Measurements from ENCODE around the gene DENND1A.

Gene DENND1A

DNA sequence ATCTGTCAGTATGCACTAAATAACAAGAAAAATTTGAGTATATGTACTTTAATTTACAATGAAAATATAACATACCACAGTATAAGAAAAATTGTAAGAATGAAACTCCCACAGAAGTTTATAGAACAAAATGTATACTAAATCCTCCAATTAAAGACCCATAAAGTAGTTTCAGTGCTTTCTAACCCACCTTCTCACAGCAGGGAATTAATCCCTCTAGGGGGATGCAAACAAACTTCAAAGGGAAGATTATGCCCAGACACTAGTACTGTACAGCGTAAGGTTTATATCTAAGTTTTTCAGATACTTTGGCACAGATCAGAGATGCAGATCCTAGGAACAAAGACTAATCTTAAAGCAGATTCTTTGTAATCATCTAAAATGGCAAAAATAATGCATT lies 57.2 kb downstream of the DENND1A start:
- Histone ChIP-seq H3K4ac (ENCODE audit: low read depth in 1 of 2, low read length in 2 of 2) (no peak overlapping the region), H3K9me3 (ENCODE audit: control insufficient read depth, low read length) (no peaks in the 10 kb centered on the region), H2BK5ac (ENCODE audit: low read depth, low read length, poor library complexity, severe bottlenecking) (no peak overlapping the region), H3K4me3 (ENCODE audit: insufficient read depth in 1 of 2, low read depth in 1 of 2, low read length in 2 of 2) (no peak overlapping the region), H3K23ac (ENCODE audit: low read length in 2 of 2) (no peak overlapping the region), H4K8ac (ENCODE audit: low read length) (no peak overlapping the region), H3K79me1 (replicated peaks; ENCODE audit: low read length, poor library complexity, severe bottlenecking) (peaks cover 4% of the 10 kb centered on the region), H2AFZ (ENCODE audit: low read depth, low read length) (no peak overlapping the region), H4K91ac (ENCODE audit: low read length) (no peak overlapping the region), H3K9ac (ENCODE audit: low read length) (no peak overlapping the region), H3K36me3 (ENCODE audit: control insufficient read depth in 1 of 2, insufficient read depth in 2 of 2, low read depth in 1 of 2, low read length in 2 of 2) (peaks cover 0 to 24% of the 10 kb centered on the region in 2 experiments), H3K27me3 (ENCODE audit: control insufficient read depth in 1 of 2, insufficient read depth in 1 of 2, low read length in 2 of 2) (no peaks in the 10 kb centered on the region), H2BK12ac (ENCODE audit: low read length in 2 of 2) (no peak overlapping the region), H3K4me2 (ENCODE audit: low read length, poor library complexity, severe bottlenecking) (no peak overlapping the region), H3K14ac (ENCODE audit: low read length in 2 of 2) (no peak overlapping the region), H3K18ac (ENCODE audit: low read depth in 1 of 2, low read length in 2 of 2) (no peak overlapping the region), H2BK15ac (ENCODE audit: low read depth, poor library complexity, severe bottlenecking) (no peak overlapping the region), H2BK120ac (ENCODE audit: low read depth, low read length) (no peak overlapping the region), H3K27ac (ENCODE audit: low read length, poor library complexity, severe bottlenecking) (no peak overlapping the region), H2AK5ac (ENCODE audit: low read length, severe bottlenecking) (no peak overlapping the region), H3K4me1 (ENCODE audit: control insufficient read depth, insufficient read depth, low read depth, low read length) (no peaks in the 10 kb centered on the region)
- no peak for DNase-seq
- no CpG with 5 or more reads among the region's 1 CpG for WGBS

DNA sequence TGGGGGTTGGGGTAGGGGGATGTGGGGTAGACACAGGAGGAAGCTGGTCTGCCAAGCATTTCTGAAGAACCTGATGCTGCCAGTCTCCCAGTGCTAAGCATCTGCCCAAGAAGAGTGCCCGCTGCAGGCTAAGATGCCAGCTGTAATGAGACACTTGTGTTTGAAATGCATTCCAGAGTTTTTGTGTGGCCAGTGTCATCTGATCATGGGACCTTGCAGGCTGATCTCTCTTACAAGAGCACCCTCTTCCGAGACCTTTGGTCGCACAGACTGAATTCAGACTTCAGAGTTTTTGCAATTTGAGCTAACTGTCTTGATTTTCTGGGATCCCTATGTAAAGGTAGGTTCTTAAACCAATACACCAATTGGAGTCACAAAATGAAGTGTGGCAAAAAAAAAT lies 58.1 kb downstream of the DENND1A start:
- peaks cover 0 to 19% of the 10 kb centered on the region in 2 experiments for H3K36me3 ChIP-seq (ENCODE audit: control insufficient read depth in 1 of 2, insufficient read depth in 2 of 2, low read depth in 1 of 2, low read length in 2 of 2)
- H4K8ac ChIP-seq (ENCODE audit: low read length) = no peak overlapping the region
- H3K4me1 ChIP-seq (ENCODE audit: control insufficient read depth, insufficient read depth, low read depth, low read length) = no peaks in the 10 kb centered on the region
- H3K9me3 ChIP-seq (ENCODE audit: control insufficient read depth, low read length) = no peaks in the 10 kb centered on the region
- H3K9ac ChIP-seq (ENCODE audit: low read length) = no peak overlapping the region
- H3K4me3 ChIP-seq (ENCODE audit: insufficient read depth in 1 of 2, low read depth in 1 of 2, low read length in 2 of 2) = no peak overlapping the region
- no peak overlapping the region for H4K91ac ChIP-seq (ENCODE audit: low read length)
- no peak overlapping the region for H3K18ac ChIP-seq (ENCODE audit: low read depth in 1 of 2, low read length in 2 of 2)
- no peak overlapping the region for H2BK120ac ChIP-seq (ENCODE audit: low read depth, low read length)
- H2BK12ac ChIP-seq (ENCODE audit: low read length in 2 of 2) = no peak overlapping the region
- H3K23ac ChIP-seq (ENCODE audit: low read length in 2 of 2) = no peak overlapping the region
- H3K4me2 ChIP-seq (ENCODE audit: low read length, poor library complexity, severe bottlenecking) = no peak overlapping the region
- no peak overlapping the region for H2AFZ ChIP-seq (ENCODE audit: low read depth, low read length)
- H3K79me1 ChIP-seq (replicated peaks; ENCODE audit: low read length, poor library complexity, severe bottlenecking) = peaks cover 6% of the 10 kb centered on the region
- no peak overlapping the region for H2AK5ac ChIP-seq (ENCODE audit: low read length, severe bottlenecking)
- no peak overlapping the region for H2BK5ac ChIP-seq (ENCODE audit: low read depth, low read length, poor library complexity, severe bottlenecking)
- no peak for DNase-seq
- H3K14ac ChIP-seq (ENCODE audit: low read length in 2 of 2) = no peak overlapping the region
- H2BK15ac ChIP-seq (ENCODE audit: low read depth, poor library complexity, severe bottlenecking) = no peak overlapping the region
- H3K27ac ChIP-seq (ENCODE audit: low read length, poor library complexity, severe bottlenecking) = no peak overlapping the region
- no peaks in the 10 kb centered on the region for H3K27me3 ChIP-seq (ENCODE audit: control insufficient read depth in 1 of 2, insufficient read depth in 1 of 2, low read length in 2 of 2)
- 93% methylated on average over 3 of the region's 3 CpGs for WGBS
- H3K4ac ChIP-seq (ENCODE audit: low read depth in 1 of 2, low read length in 2 of 2) = no peak overlapping the region

DNA sequence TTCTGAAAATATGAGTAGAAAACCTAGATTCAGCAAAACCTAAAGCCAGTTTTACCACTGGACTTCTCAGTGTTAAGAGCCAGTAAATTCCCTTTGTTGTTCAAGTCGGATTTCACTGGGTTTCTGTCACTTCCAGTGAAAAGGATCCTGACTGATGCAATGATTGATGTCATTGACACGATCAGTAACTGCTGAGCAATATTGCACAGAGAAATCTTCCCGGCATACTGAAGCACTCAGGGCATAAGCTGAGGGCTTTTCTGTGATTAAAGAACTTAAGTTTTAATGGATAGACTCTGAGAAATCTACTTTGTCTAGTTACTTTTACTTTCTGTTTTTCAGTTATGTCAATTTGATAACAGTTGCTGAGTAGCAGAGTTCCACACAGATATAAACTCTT lies 61.9 kb downstream of the DENND1A start:
- DNase-seq = peak; percentile 8
- peak overlapping the region in 1 of 2 experiments; percentile 50 for H3K4me3 ChIP-seq (ENCODE audit: insufficient read depth in 1 of 2, low read depth in 1 of 2, low read length in 2 of 2)
- H3K18ac ChIP-seq (ENCODE audit: low read depth in 1 of 2, low read length in 2 of 2) = no peak overlapping the region
- peak overlapping the region; percentile 41 for H3K9ac ChIP-seq (ENCODE audit: low read length)
- H2AFZ ChIP-seq (ENCODE audit: low read depth, low read length) = no peak overlapping the region
- H3K23ac ChIP-seq (ENCODE audit: low read length in 2 of 2) = no peak overlapping the region
- H2BK15ac ChIP-seq (ENCODE audit: low read depth, poor library complexity, severe bottlenecking) = no peak overlapping the region
- H3K27me3 ChIP-seq (ENCODE audit: control insufficient read depth in 1 of 2, insufficient read depth in 1 of 2, low read length in 2 of 2) = no peaks in the 10 kb centered on the region
- no peak overlapping the region for H3K27ac ChIP-seq (ENCODE audit: low read length, poor library complexity, severe bottlenecking)
- H3K14ac ChIP-seq (ENCODE audit: low read length in 2 of 2) = no peak overlapping the region
- peaks cover 1% of the 10 kb centered on the region for H3K4me1 ChIP-seq (ENCODE audit: control insufficient read depth, insufficient read depth, low read depth, low read length)
- H3K4ac ChIP-seq (ENCODE audit: low read depth in 1 of 2, low read length in 2 of 2) = no peak overlapping the region
- no peak overlapping the region for H4K91ac ChIP-seq (ENCODE audit: low read length)
- 85% methylated on average over 3 of the region's 3 CpGs for WGBS
- peaks cover 5% of the 10 kb centered on the region for H3K79me1 ChIP-seq (replicated peaks; ENCODE audit: low read length, poor library complexity, severe bottlenecking)
- no peak overlapping the region for H2BK5ac ChIP-seq (ENCODE audit: low read depth, low read length, poor library complexity, severe bottlenecking)
- no peaks in the 10 kb centered on the region for H3K36me3 ChIP-seq (ENCODE audit: control insufficient read depth in 1 of 2, insufficient read depth in 2 of 2, low read depth in 1 of 2, low read length in 2 of 2)
- no peak overlapping the region for H3K4me2 ChIP-seq (ENCODE audit: low read length, poor library complexity, severe bottlenecking)
- H2AK5ac ChIP-seq (ENCODE audit: low read length, severe bottlenecking) = no peak overlapping the region
- H2BK120ac ChIP-seq (ENCODE audit: low read depth, low read length) = no peak overlapping the region
- H2BK12ac ChIP-seq (ENCODE audit: low read length in 2 of 2) = no peak overlapping the region
- no peaks in the 10 kb centered on the region for H3K9me3 ChIP-seq (ENCODE audit: control insufficient read depth, low read length)
- no peak overlapping the region for H4K8ac ChIP-seq (ENCODE audit: low read length)

DNA sequence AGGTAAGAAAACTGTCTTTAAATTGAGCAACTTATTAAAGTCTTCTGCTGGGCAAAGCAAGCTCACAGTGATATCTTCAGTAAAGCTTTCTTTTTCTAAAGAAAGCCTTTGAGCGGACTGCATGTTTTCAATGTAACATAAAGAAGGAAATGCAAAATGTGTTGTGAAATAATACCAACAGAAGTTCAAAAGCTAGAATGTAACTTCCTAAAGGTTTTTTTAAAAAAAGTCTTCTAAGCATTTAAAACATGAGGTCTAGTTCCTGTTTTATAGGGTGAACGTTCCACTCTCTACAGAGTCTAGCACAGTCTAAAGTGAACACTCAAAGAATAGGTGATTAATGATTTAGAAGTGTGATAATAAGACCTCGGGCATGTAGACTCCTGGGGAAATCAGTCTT lies 62.9 kb downstream of the DENND1A start:
- peaks cover 1% of the 10 kb centered on the region for H3K4me1 ChIP-seq (ENCODE audit: control insufficient read depth, insufficient read depth, low read depth, low read length)
- no peak overlapping the region for H2AFZ ChIP-seq (ENCODE audit: low read depth, low read length)
- H3K4me2 ChIP-seq (ENCODE audit: low read length, poor library complexity, severe bottlenecking) = no peak overlapping the region
- peaks cover 5% of the 10 kb centered on the region for H3K79me1 ChIP-seq (replicated peaks; ENCODE audit: low read length, poor library complexity, severe bottlenecking)
- no peak overlapping the region for H2BK15ac ChIP-seq (ENCODE audit: low read depth, poor library complexity, severe bottlenecking)
- no peak overlapping the region for H2BK120ac ChIP-seq (ENCODE audit: low read depth, low read length)
- H2BK12ac ChIP-seq (ENCODE audit: low read length in 2 of 2) = no peak overlapping the region
- no peak overlapping the region for H3K18ac ChIP-seq (ENCODE audit: low read depth in 1 of 2, low read length in 2 of 2)
- no CpG with 5 or more reads among the region's 3 CpGs for WGBS
- no peak overlapping the region for H3K27ac ChIP-seq (ENCODE audit: low read length, poor library complexity, severe bottlenecking)
- DNase-seq = no peak
- no peaks in the 10 kb centered on the region for H3K36me3 ChIP-seq (ENCODE audit: control insufficient read depth in 1 of 2, insufficient read depth in 2 of 2, low read depth in 1 of 2, low read length in 2 of 2)
- H3K4ac ChIP-seq (ENCODE audit: low read depth in 1 of 2, low read length in 2 of 2) = no peak overlapping the region
- no peak overlapping the region for H3K14ac ChIP-seq (ENCODE audit: low read length in 2 of 2)
- H2AK5ac ChIP-seq (ENCODE audit: low read length, severe bottlenecking) = no peak overlapping the region
- H4K91ac ChIP-seq (ENCODE audit: low read length) = no peak overlapping the region
- no peak overlapping the region for H3K23ac ChIP-seq (ENCODE audit: low read length in 2 of 2)
- no peaks in the 10 kb centered on the region for H3K9me3 ChIP-seq (ENCODE audit: control insufficient read depth, low read length)
- H3K27me3 ChIP-seq (ENCODE audit: control insufficient read depth in 1 of 2, insufficient read depth in 1 of 2, low read length in 2 of 2) = no peaks in the 10 kb centered on the region
- H2BK5ac ChIP-seq (ENCODE audit: low read depth, low read length, poor library complexity, severe bottlenecking) = no peak overlapping the region
- no peak overlapping the region for H3K9ac ChIP-seq (ENCODE audit: low read length)
- no peak overlapping the region for H4K8ac ChIP-seq (ENCODE audit: low read length)
- no peak overlapping the region for H3K4me3 ChIP-seq (ENCODE audit: insufficient read depth in 1 of 2, low read depth in 1 of 2, low read length in 2 of 2)
